Measurements from ENCODE around the gene ASB10. TPM values are rescaled to one million over a fixed set of nuclear protein-coding genes. Genes with fewer than 3 reads are reported as not detected.
A peak's percentile ranks its signal among the peaks of the same experiment; 100 is the strongest.

ASB10 gene
- total and polyA plus RNA-seq, 4 donors = not detected

DNA sequence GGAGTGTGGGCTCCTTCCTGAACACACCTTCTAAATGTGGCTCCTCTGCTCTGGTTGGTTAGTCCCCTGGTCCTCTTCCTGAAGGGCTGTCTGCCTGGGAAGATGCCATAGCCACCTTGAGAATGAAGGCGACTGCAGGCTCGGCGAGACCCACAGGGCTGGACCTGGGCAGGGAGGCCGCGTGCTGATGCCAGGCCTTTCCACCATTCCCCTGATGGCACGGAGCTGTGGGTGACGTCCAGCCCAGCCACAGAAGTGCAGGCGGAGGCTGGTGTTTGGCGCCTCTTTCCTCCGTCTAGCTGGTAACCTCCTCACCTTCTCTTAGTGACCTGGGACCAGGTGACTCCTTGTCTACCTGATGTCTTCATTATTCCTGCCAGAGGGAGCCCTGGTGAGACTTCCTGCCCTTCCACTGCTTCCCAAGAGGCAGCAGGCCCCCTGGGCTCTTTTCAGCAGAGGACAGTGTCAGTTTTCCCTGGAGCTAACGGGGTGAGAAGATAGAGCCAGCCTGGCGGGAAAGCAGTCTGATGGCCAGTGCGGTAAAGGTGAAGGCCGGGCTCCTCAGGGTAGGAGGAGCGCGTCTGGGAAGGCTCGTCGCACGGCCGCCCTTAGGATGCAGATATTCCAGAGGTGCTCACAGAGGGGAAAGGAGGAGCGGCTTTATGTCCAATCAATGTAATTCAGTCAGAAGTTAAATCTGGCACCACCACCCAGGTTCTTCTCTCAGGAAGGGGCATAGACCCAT is 54.4 kb downstream of the ASB10 start:
- ATAC-seq (ENCODE audit: insufficient read depth, low FRiP score) (no peak), DNase-seq (no peak)
- peaks cover 0 to 90% (median 35%) of the 10 kb centered on the region in 4 donors for H3K36me3 ChIP-seq (ENCODE audit: control insufficient read depth in 4 of 4, insufficient read depth in 4 of 4, low read length in 4 of 4)
- no peak overlapping the region for H3K4me3 ChIP-seq
- no peak overlapping the region for H3K9ac ChIP-seq (ENCODE audit: insufficient read depth in 1 of 2, low read length in 2 of 2)
- peaks cover 0 to 14% (median 0%) of the 10 kb centered on the region in 5 donors for H3K4me1 ChIP-seq (ENCODE audit: control insufficient read depth in 5 of 5, insufficient read depth in 5 of 5, low read length in 5 of 5)
- TF ChIP-seq, protein P1, sequence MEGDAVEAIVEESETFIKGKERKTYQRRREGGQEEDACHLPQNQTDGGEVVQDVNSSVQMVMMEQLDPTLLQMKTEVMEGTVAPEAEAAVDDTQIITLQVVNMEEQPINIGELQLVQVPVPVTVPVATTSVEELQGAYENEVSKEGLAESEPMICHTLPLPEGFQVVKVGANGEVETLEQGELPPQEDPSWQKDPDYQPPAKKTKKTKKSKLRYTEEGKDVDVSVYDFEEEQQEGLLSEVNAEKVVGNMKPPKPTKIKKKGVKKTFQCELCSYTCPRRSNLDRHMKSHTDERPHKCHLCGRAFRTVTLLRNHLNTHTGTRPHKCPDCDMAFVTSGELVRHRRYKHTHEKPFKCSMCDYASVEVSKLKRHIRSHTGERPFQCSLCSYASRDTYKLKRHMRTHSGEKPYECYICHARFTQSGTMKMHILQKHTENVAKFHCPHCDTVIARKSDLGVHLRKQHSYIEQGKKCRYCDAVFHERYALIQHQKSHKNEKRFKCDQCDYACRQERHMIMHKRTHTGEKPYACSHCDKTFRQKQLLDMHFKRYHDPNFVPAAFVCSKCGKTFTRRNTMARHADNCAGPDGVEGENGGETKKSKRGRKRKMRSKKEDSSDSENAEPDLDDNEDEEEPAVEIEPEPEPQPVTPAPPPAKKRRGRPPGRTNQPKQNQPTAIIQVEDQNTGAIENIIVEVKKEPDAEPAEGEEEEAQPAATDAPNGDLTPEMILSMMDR (IDR thresholded peaks at IDR 0.05; ENCODE audit: control extremely low read depth, extremely low read depth) = no peak
- H3K9me3 ChIP-seq (ENCODE audit: control insufficient read depth in 4 of 4, insufficient read depth in 3 of 4, low read length in 3 of 4) = peaks cover 0 to 4% (median 0%) of the 10 kb centered on the region in 4 donors
- H3K27ac ChIP-seq (ENCODE audit: low read depth in 1 of 2, low read length in 1 of 2) = no peak overlapping the region
- H3K27me3 ChIP-seq (ENCODE audit: control insufficient read depth in 3 of 3, insufficient read depth in 3 of 3, low read length in 2 of 3) = no peaks in the 10 kb centered on the region
- 96 to 97% methylated on average over 21 of the region's 21 CpGs for WGBS, 2 donors

DNA sequence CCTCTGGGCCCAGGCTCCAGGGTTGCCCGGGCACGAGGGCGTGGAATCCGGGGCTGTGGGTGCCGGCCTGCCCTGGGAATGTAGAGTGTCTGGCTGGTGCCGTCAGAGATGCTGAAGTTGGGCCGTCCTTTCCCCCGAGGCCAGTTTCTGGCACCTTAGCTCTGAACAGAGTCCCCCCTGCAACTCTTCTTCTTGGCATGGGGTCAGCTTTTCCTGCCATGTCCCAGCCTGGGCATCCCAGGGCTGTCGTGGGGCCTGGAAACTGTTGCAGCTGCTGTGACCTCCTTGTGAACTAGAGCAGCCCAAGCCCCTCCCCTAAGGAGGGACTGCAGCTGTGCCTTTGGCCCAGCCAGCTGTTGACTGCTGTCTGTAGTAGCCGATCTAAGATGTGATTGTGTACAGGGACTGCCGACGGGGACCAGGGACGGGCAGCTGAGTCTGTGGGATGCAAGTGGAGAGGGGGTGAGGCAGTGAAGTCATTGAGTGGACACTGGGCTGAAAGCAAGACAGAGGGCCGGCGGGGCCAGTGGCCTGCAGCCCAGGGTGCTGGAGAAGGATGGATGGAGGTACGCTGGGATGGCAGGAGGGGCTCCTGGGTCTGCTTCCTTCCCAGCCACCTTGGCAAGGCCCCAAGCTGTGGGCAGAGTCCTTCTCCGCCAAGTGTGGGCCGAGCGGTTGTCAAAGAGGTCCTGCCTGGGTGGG is 55.3 kb downstream of the ASB10 start:
- H3K4me1 ChIP-seq (ENCODE audit: control insufficient read depth in 5 of 5, insufficient read depth in 5 of 5, low read length in 5 of 5) = peaks cover 0 to 14% (median 0%) of the 10 kb centered on the region in 5 donors
- TF ChIP-seq, protein P1 (IDR thresholded peaks at IDR 0.05; ENCODE audit: control extremely low read depth, extremely low read depth) = no peak
- H3K27ac ChIP-seq (ENCODE audit: low read depth in 1 of 2, low read length in 1 of 2) = no peak overlapping the region
- 79 to 81% methylated on average over 19 of the region's 19 CpGs for WGBS, 2 donors
- peaks cover 0 to 90% (median 35%) of the 10 kb centered on the region in 4 donors for H3K36me3 ChIP-seq (ENCODE audit: control insufficient read depth in 4 of 4, insufficient read depth in 4 of 4, low read length in 4 of 4)
- H3K4me3 ChIP-seq = no peak overlapping the region
- no peaks in the 10 kb centered on the region for H3K27me3 ChIP-seq (ENCODE audit: control insufficient read depth in 3 of 3, insufficient read depth in 3 of 3, low read length in 2 of 3)
- no peak for ATAC-seq (ENCODE audit: insufficient read depth, low FRiP score)
- peaks cover 0 to 4% (median 0%) of the 10 kb centered on the region in 4 donors for H3K9me3 ChIP-seq (ENCODE audit: control insufficient read depth in 4 of 4, insufficient read depth in 3 of 4, low read length in 3 of 4)
- no peak overlapping the region for H3K9ac ChIP-seq (ENCODE audit: insufficient read depth in 1 of 2, low read length in 2 of 2)
- DNase-seq = peak; percentile 89 to 93 (median 91)

GRCh38 chr7:151131224-151131591 is 55.8 kb downstream of the ASB10 start:
- DNase-seq (no peak), ATAC-seq (ENCODE audit: insufficient read depth, low FRiP score) (no peak)
- H3K9me3 ChIP-seq (ENCODE audit: control insufficient read depth in 4 of 4, insufficient read depth in 3 of 4, low read length in 3 of 4) = peaks cover 0 to 4% (median 0%) of the 10 kb centered on the region in 4 donors
- peaks cover 0 to 14% (median 0%) of the 10 kb centered on the region in 5 donors for H3K4me1 ChIP-seq (ENCODE audit: control insufficient read depth in 5 of 5, insufficient read depth in 5 of 5, low read length in 5 of 5)
- no peaks in the 10 kb centered on the region for H3K27me3 ChIP-seq (ENCODE audit: control insufficient read depth in 3 of 3, insufficient read depth in 3 of 3, low read length in 2 of 3)
- H3K4me3 ChIP-seq = no peak overlapping the region
- TF ChIP-seq, protein P1 (IDR thresholded peaks at IDR 0.05; ENCODE audit: control extremely low read depth, extremely low read depth) = no peak
- peaks cover 0 to 89% (median 32%) of the 10 kb centered on the region in 4 donors for H3K36me3 ChIP-seq (ENCODE audit: control insufficient read depth in 4 of 4, insufficient read depth in 4 of 4, low read length in 4 of 4)
- no peak overlapping the region for H3K9ac ChIP-seq (ENCODE audit: insufficient read depth in 1 of 2, low read length in 2 of 2)
- H3K27ac ChIP-seq (ENCODE audit: low read depth in 1 of 2, low read length in 1 of 2) = no peak overlapping the region
- whole genome bisulfite sequencing, 2 donors = 92% methylated on average over 13 of the region's 13 CpGs
